Measurements from ENCODE around the gene HPSE.

HPSE gene

DNA sequence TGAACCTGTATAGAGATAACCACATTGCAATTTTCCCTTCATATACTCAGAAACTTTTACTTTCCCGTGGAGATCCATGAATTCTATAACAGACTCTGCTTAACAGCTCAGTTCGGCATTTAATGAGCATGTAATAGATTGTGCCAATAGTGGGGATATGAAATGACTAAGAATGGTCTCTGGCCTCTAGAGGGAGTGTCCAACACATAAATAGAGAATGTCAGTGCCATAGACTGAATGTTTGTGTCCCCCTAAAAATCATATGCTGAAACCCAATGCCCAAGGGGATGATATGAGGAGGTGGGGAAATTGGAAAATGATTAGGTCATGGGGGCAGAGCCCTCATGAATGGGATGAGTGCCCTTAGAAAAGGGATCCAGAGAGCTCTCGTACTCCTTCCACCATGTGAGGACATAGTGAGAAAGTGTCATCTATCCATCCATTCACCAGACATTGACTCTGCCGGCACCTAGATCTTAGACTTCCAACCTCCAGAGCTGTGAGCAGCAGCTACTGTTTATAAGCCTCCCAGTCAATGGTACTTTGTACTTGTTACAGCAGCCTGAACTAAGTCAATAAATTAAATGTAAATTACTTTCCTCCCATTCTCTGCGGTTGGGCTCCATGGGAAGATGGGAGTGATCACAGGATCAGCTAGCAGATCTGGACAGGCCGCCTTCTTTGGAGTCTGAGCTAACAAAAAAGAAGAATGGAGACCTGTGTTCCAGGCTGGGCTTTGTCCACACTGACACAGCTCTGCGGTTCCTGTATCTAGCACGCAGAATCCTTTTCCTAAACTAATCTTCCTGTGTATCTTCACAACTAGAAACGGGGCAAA, 28.1 kb upstream of the HPSE start:
- H3K36me3 ChIP-seq (ENCODE audit: control insufficient read depth in 2 of 2, insufficient read depth in 2 of 2, low read length in 2 of 2): no peaks in the 10 kb centered on the region
- H3K27ac ChIP-seq (ENCODE audit: low read depth in 2 of 2, low read length in 2 of 2): no peak overlapping the region
- H3K4me1 ChIP-seq (ENCODE audit: control insufficient read depth in 2 of 2, insufficient read depth in 2 of 2, low read length in 2 of 2): peaks cover 4 to 8% of the 10 kb centered on the region in 2 donors
- H3K27me3 ChIP-seq (ENCODE audit: control insufficient read depth in 2 of 2, insufficient read depth in 2 of 2, low read length in 2 of 2): no peaks in the 10 kb centered on the region
- H3K4me3 ChIP-seq (ENCODE audit: low read length in 2 of 2): peak overlapping the region in 1 of 2 donors; percentile 11
- H3K9me3 ChIP-seq (ENCODE audit: control insufficient read depth in 2 of 2, low read length in 2 of 2): no peaks in the 10 kb centered on the region
- H3K9ac ChIP-seq (ENCODE audit: low read depth in 1 of 2, low read length in 2 of 2): no peak overlapping the region

DNA sequence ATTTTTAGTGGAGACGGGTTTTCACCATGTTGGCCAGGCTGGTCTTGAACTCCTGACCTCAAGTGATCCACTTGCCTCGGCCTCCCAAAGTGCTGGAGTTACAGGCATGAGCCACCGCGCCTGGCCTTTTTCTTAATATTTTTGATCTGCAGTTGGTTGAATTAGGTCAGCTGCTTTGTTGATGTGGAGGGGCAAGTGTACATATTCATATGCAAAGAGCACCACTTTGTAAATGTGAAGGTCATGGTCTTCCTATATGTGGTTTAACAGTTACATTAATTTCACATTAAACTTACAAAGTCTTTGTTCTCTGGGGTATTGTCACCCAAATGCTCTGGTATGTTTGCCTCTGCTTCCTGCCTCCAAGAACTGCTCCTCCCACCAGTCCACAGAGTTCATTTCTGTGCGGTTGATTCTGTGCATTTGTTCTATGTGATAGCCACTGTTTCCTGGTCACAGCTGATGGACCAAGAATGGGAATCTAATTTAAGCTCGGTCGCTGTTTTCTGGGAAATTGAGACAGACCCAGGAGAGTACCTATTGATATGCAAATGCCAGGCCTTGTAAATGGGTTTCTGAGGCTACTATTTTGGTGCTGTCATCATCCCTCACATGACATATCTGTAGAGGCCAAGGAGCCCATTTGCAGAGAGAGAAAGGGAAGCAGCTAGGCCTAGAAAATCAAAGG, 26.9 kb upstream of the HPSE start:
- Histone ChIP-seq H3K9me3 (ENCODE audit: control insufficient read depth in 2 of 2, low read length in 2 of 2) (no peaks in the 10 kb centered on the region), H3K27ac (ENCODE audit: low read depth in 2 of 2, low read length in 2 of 2) (no peak overlapping the region), H3K9ac (ENCODE audit: low read depth in 1 of 2, low read length in 2 of 2) (no peak overlapping the region), H3K4me3 (ENCODE audit: low read length in 2 of 2) (no peak overlapping the region), H3K36me3 (ENCODE audit: control insufficient read depth in 2 of 2, insufficient read depth in 2 of 2, low read length in 2 of 2) (no peaks in the 10 kb centered on the region), H3K27me3 (ENCODE audit: control insufficient read depth in 2 of 2, insufficient read depth in 2 of 2, low read length in 2 of 2) (no peaks in the 10 kb centered on the region), H3K4me1 (ENCODE audit: control insufficient read depth in 2 of 2, insufficient read depth in 2 of 2, low read length in 2 of 2) (peaks cover 4 to 8% of the 10 kb centered on the region in 2 donors)

DNA sequence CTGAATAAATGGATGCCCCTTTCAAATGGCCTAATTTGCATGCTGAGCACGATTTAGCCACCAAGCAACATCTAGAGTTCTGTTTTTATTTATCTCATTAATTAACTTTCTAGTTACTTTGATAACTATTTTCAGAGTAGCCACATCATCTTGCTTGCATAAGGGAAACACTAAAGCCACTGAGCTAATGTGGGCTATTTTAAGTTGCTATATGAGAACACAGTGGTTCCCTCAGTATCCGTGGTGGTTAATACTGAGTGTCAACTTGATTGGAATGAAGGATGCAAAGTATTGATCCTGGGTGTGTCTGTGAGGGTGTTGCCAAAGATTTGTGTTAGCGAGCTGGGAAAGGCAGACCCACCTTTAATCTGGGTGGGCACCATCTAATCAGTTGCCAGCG, 25.4 kb upstream of the HPSE start:
- Histone ChIP-seq H3K36me3 (ENCODE audit: control insufficient read depth in 2 of 2, insufficient read depth in 2 of 2, low read length in 2 of 2) (no peaks in the 10 kb centered on the region), H3K9me3 (ENCODE audit: control insufficient read depth in 2 of 2, low read length in 2 of 2) (no peaks in the 10 kb centered on the region), H3K9ac (ENCODE audit: low read depth in 1 of 2, low read length in 2 of 2) (no peak overlapping the region), H3K27ac (ENCODE audit: low read depth in 2 of 2, low read length in 2 of 2) (no peak overlapping the region), H3K27me3 (ENCODE audit: control insufficient read depth in 2 of 2, insufficient read depth in 2 of 2, low read length in 2 of 2) (no peaks in the 10 kb centered on the region), H3K4me1 (ENCODE audit: control insufficient read depth in 2 of 2, insufficient read depth in 2 of 2, low read length in 2 of 2) (peaks cover 4 to 8% of the 10 kb centered on the region in 2 donors), H3K4me3 (ENCODE audit: low read length in 2 of 2) (no peak overlapping the region)

DNA sequence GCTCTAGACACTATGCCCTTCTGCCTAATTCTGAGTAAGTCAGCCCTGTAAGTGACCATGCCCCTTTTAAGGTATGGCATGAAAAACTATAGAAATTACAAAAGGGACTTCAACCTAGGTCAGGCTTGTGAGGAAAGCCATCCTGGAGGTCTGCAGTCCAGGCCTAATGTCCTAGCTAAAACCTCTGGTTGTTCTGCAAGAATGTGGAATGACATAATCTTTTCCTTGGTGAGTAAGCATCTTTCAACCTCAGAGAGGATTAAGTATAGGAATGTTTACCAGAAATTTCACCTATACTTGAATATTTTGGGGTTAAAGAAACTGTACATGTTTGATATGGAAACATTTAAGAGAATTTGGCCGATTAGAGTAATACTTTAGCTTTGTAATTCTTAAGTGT, 23.8 kb upstream of the HPSE start:
- Histone ChIP-seq H3K9ac (ENCODE audit: low read depth in 1 of 2, low read length in 2 of 2) (no peak overlapping the region), H3K27ac (ENCODE audit: low read depth in 2 of 2, low read length in 2 of 2) (no peak overlapping the region), H3K4me1 (ENCODE audit: control insufficient read depth in 2 of 2, insufficient read depth in 2 of 2, low read length in 2 of 2) (peaks cover 4 to 6% of the 10 kb centered on the region in 2 donors), H3K9me3 (ENCODE audit: control insufficient read depth in 2 of 2, low read length in 2 of 2) (no peaks in the 10 kb centered on the region), H3K36me3 (ENCODE audit: control insufficient read depth in 2 of 2, insufficient read depth in 2 of 2, low read length in 2 of 2) (no peaks in the 10 kb centered on the region), H3K27me3 (ENCODE audit: control insufficient read depth in 2 of 2, insufficient read depth in 2 of 2, low read length in 2 of 2) (no peaks in the 10 kb centered on the region), H3K4me3 (ENCODE audit: low read length in 2 of 2) (no peak overlapping the region)

DNA sequence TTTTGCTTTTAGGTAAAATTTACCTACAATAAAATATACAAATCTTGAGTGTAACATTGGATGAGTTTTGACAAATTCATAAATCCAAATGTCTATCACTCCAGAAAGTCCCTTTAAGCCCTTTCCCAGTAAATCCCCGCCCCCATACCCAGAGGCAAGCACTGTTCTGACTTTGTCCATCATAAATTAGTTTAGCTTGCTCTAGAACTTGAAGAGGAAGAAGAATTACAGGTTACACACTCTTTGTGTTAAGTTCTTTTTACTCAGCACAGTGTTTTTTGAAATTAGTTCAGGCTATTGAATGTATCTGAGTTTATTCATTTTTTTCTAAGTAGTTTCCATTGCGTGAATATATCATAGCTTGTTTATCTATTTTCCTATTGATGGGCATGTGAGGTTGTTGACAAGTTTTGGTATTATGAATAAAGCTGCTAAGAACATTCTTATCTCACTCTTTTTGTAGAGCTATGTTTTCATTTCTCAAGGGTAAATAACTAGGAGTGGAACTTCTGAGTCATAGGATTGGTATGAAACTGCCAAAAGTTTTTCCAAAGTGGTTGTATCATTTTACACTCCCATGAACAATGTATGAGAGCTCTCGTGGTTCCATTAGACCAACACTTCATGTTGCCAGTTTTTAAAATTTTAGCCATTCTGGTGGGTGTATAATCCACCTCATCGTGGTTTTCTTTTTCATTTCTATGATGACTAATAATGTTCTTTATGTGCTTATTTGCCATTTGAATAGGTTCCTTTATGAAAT, 22.4 kb upstream of the HPSE start:
- no peak overlapping the region for H3K4me3 ChIP-seq (ENCODE audit: low read length in 2 of 2)
- H3K36me3 ChIP-seq (ENCODE audit: control insufficient read depth in 2 of 2, insufficient read depth in 2 of 2, low read length in 2 of 2): no peaks in the 10 kb centered on the region
- no peaks in the 10 kb centered on the region for H3K27me3 ChIP-seq (ENCODE audit: control insufficient read depth in 2 of 2, insufficient read depth in 2 of 2, low read length in 2 of 2)
- no peak overlapping the region for H3K27ac ChIP-seq (ENCODE audit: low read depth in 2 of 2, low read length in 2 of 2)
- H3K9ac ChIP-seq (ENCODE audit: low read depth in 1 of 2, low read length in 2 of 2): no peak overlapping the region
- H3K9me3 ChIP-seq (ENCODE audit: control insufficient read depth in 2 of 2, low read length in 2 of 2): no peaks in the 10 kb centered on the region
- no peaks in the 10 kb centered on the region for H3K4me1 ChIP-seq (ENCODE audit: control insufficient read depth in 2 of 2, insufficient read depth in 2 of 2, low read length in 2 of 2)

DNA sequence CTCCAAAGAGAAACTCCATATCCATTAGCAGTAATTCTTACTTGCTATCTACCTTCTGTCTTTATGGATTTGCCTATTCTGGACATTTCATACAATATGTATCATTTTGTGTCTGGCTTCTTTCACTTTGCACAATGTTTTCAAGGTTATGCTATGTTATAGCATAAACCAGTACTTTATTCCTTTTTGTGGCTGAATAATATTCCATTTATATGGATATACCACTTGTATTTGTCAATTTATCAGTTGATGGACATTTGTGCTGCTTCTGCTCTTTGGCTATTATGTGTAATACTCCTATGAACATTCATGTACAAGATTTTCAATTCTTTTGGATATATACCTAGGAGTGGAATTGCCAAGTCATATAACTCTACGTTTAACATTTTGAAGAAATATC, 18.9 kb upstream of the HPSE start:
- no peaks in the 10 kb centered on the region for H3K9me3 ChIP-seq (ENCODE audit: control insufficient read depth in 2 of 2, low read length in 2 of 2)
- no peak overlapping the region for H3K27ac ChIP-seq (ENCODE audit: low read depth in 2 of 2, low read length in 2 of 2)
- H3K36me3 ChIP-seq (ENCODE audit: control insufficient read depth in 2 of 2, insufficient read depth in 2 of 2, low read length in 2 of 2): no peaks in the 10 kb centered on the region
- H3K4me1 ChIP-seq (ENCODE audit: control insufficient read depth in 2 of 2, insufficient read depth in 2 of 2, low read length in 2 of 2): no peaks in the 10 kb centered on the region
- no peak overlapping the region for H3K4me3 ChIP-seq (ENCODE audit: low read length in 2 of 2)
- H3K9ac ChIP-seq (ENCODE audit: low read depth in 1 of 2, low read length in 2 of 2): no peak overlapping the region
- no peaks in the 10 kb centered on the region for H3K27me3 ChIP-seq (ENCODE audit: control insufficient read depth in 2 of 2, insufficient read depth in 2 of 2, low read length in 2 of 2)

DNA sequence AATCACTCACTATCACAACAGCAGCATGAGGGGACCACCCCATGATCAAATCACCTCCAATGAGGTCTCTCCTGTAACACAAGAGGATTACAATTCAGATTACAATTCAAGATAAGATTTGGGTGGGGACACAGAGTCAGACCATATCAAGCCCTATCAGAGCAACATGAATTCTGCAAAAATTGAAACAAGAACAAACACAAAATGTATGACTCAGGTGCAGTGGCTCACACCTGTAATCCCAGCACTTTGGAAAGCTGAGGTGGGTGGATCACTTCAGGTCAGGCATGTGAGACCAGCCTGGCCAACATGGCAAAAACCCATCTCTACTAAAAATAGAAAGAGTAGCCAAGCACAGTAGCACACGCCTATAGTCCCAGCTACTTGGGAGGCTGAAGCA, 13.4 kb upstream of the HPSE start:
- Histone ChIP-seq H3K4me1 (ENCODE audit: control insufficient read depth in 2 of 2, insufficient read depth in 2 of 2, low read length in 2 of 2) (no peaks in the 10 kb centered on the region), H3K9me3 (ENCODE audit: control insufficient read depth in 2 of 2, low read length in 2 of 2) (no peaks in the 10 kb centered on the region), H3K4me3 (ENCODE audit: low read length in 2 of 2) (no peak overlapping the region), H3K36me3 (ENCODE audit: control insufficient read depth in 2 of 2, insufficient read depth in 2 of 2, low read length in 2 of 2) (no peaks in the 10 kb centered on the region), H3K27me3 (ENCODE audit: control insufficient read depth in 2 of 2, insufficient read depth in 2 of 2, low read length in 2 of 2) (no peaks in the 10 kb centered on the region), H3K27ac (ENCODE audit: low read depth in 2 of 2, low read length in 2 of 2) (no peak overlapping the region), H3K9ac (ENCODE audit: low read depth in 1 of 2, low read length in 2 of 2) (no peak overlapping the region)

DNA sequence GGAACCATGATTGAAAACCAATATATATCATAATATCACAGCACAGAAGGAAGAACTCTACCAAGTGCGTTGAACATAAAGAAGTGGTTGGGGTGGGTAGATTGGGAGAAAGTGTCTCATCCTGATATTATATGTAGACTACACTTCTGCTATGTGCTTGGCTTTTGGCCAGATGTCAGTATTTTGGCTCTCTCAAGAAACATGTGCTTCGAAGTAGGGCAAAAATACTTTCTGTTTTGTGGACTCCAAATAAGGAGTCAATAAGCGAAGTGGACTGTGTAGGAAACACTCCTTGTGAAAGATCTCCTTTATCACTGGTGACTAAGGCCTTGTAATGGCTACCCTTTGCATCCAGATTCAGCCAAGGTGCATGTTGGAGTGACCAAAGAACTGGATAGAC, 7.8 kb upstream of the HPSE start:
- Histone ChIP-seq H3K9me3 (ENCODE audit: control insufficient read depth in 2 of 2, low read length in 2 of 2) (no peaks in the 10 kb centered on the region), H3K9ac (ENCODE audit: low read depth in 1 of 2, low read length in 2 of 2) (no peak overlapping the region), H3K4me1 (ENCODE audit: control insufficient read depth in 2 of 2, insufficient read depth in 2 of 2, low read length in 2 of 2) (no peaks in the 10 kb centered on the region), H3K27me3 (ENCODE audit: control insufficient read depth in 2 of 2, insufficient read depth in 2 of 2, low read length in 2 of 2) (no peaks in the 10 kb centered on the region), H3K27ac (ENCODE audit: low read depth in 2 of 2, low read length in 2 of 2) (no peak overlapping the region), H3K4me3 (ENCODE audit: low read length in 2 of 2) (no peak overlapping the region), H3K36me3 (ENCODE audit: control insufficient read depth in 2 of 2, insufficient read depth in 2 of 2, low read length in 2 of 2) (no peaks in the 10 kb centered on the region)

DNA sequence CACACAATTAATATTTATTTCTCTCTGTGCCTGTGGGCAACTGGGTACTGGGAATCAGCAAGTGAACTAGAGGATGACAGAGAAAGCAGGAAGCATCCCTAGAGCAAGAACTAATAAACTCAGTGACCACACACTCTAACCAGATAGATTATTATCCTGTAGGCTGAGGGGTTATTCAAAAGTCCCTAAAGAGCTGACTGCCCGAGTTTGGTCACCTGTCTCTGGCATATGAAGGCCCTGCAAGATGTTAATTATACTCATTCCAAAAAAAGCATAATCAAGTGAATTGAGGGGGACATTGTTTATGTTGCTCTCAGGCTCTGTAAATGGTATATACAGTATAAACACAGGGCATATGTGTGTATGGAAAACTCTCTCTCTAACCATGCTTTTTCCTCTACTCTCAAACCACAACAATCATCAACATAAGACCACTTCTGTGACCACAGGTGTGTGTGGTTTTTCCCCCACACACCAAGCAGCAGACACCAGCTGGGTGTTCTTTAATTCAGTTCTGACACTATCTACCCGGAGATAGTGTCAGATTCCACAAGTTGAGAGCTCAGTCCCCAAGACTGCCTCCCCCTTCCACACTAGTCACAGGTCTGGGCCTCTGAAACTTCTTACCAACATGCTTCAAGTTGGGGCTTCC, 6.2 kb upstream of the HPSE start:
- Histone ChIP-seq H3K27ac (ENCODE audit: low read depth in 2 of 2, low read length in 2 of 2) (no peak overlapping the region), H3K27me3 (ENCODE audit: control insufficient read depth in 2 of 2, insufficient read depth in 2 of 2, low read length in 2 of 2) (no peaks in the 10 kb centered on the region), H3K9ac (ENCODE audit: low read depth in 1 of 2, low read length in 2 of 2) (no peak overlapping the region)

More for the DNA sequence above, 6.2 kb upstream of the HPSE start:
- H3K9me3 ChIP-seq (ENCODE audit: control insufficient read depth in 2 of 2, low read length in 2 of 2): no peaks in the 10 kb centered on the region
- H3K36me3 ChIP-seq (ENCODE audit: control insufficient read depth in 2 of 2, insufficient read depth in 2 of 2, low read length in 2 of 2): no peaks in the 10 kb centered on the region
- H3K4me3 ChIP-seq (ENCODE audit: low read length in 2 of 2): no peak overlapping the region
- H3K4me1 ChIP-seq (ENCODE audit: control insufficient read depth in 2 of 2, insufficient read depth in 2 of 2, low read length in 2 of 2): no peaks in the 10 kb centered on the region
